Type B pancreatic cell (in vitro differentiated cells): ENCODE results near the gene SECISBP2. TPM values are rescaled to one million over a fixed set of nuclear protein-coding genes. Genes with fewer than 3 reads are reported as not detected.
"Not testable (repeated sequence)": the region's sequence is repeated elsewhere in the genome, so short reads cannot be mapped to it uniquely, and the experiment has no call there.

Experiments
- DNase-seq: peaks from one replicate; pipeline ENCODE4 v3.0.0; 2021; ENCODE audit warnings: mixed read lengths; ENCODE audit not compliant: unreplicated experiment; ENCODE audit errors: extremely low spot score
- H3K27ac Mint-ChIP-seq: 2 replicates; pipeline ENCODE4 v1.8.0; 2021; ENCODE audit warnings: mild to moderate bottlenecking, mixed read lengths
- H3K27me3 Mint-ChIP-seq: 2 replicates; pipeline ENCODE4 v1.8.0; 2021; ENCODE audit warnings: mixed read lengths
- H3K36me3 Mint-ChIP-seq: 2 replicates; pipeline ENCODE4 v1.8.0; 2021; ENCODE audit warnings: mixed read lengths
- H3K4me1 Mint-ChIP-seq: one replicate; pipeline ENCODE4 v1.8.0; 2021; ENCODE audit warnings: mixed read lengths; ENCODE audit not compliant: unreplicated experiment
- H3K4me3 Mint-ChIP-seq: 2 replicates; pipeline ENCODE4 v1.8.0; 2021; ENCODE audit warnings: mild to moderate bottlenecking, mixed read lengths
- H3K9me3 Mint-ChIP-seq: 2 replicates; pipeline ENCODE4 v1.8.0; 2021; ENCODE audit warnings: mixed read lengths
- total RNA-seq: library from RNA; stranded (reverse); gene quantifications from 2 replicates; pipeline ENCODE4 v1.2.1, GENCODE V29; 2021; ENCODE audit warnings: low replicate concordance
- TF ChIP-seq, protein P1 (sequence below): fragments of 200-600 bp; sonication (generic); conservative IDR thresholded peaks from 2 replicates; pipeline ENCODE4 v1.5.0; 2021; ENCODE audit warnings: antibody characterized with exemption, mild to moderate bottlenecking

SECISBP2 gene
- total RNA-seq, 1 donor from 2014 or later: 49.6 TPM

- H3K27me3 Mint-ChIP-seq: no peaks in the 10 kb centered on the region
- no peak overlapping the region for H3K27ac Mint-ChIP-seq
- DNase-seq: no peak
Measured at GRCh38 chr9:89277454-89277853, 40.8 kb upstream of the SECISBP2 start.

GRCh38 chr9:89278551-89278950, 39.7 kb upstream of the SECISBP2 start:
- TF ChIP-seq, protein P1, sequence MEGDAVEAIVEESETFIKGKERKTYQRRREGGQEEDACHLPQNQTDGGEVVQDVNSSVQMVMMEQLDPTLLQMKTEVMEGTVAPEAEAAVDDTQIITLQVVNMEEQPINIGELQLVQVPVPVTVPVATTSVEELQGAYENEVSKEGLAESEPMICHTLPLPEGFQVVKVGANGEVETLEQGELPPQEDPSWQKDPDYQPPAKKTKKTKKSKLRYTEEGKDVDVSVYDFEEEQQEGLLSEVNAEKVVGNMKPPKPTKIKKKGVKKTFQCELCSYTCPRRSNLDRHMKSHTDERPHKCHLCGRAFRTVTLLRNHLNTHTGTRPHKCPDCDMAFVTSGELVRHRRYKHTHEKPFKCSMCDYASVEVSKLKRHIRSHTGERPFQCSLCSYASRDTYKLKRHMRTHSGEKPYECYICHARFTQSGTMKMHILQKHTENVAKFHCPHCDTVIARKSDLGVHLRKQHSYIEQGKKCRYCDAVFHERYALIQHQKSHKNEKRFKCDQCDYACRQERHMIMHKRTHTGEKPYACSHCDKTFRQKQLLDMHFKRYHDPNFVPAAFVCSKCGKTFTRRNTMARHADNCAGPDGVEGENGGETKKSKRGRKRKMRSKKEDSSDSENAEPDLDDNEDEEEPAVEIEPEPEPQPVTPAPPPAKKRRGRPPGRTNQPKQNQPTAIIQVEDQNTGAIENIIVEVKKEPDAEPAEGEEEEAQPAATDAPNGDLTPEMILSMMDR: no peak
- Mint-ChIP-seq H3K4me3 (no peak overlapping the region), H3K9me3 (peaks cover 12% of the 10 kb centered on the region), H3K27me3 (no peaks in the 10 kb centered on the region), H3K27ac (no peak overlapping the region), H3K36me3 (peaks cover 8% of the 10 kb centered on the region), H3K4me1 (no peaks in the 10 kb centered on the region)
- DNase-seq: no peak

More at GRCh38 chr9:89277454-89277853, 40.8 kb upstream of the SECISBP2 start:
- Mint-ChIP-seq H3K36me3 (peaks cover 8% of the 10 kb centered on the region), H3K9me3 (peaks cover 12% of the 10 kb centered on the region), H3K4me3 (no peak overlapping the region), H3K4me1 (no peaks in the 10 kb centered on the region)
- TF ChIP-seq, protein P1: no peak

DNA sequence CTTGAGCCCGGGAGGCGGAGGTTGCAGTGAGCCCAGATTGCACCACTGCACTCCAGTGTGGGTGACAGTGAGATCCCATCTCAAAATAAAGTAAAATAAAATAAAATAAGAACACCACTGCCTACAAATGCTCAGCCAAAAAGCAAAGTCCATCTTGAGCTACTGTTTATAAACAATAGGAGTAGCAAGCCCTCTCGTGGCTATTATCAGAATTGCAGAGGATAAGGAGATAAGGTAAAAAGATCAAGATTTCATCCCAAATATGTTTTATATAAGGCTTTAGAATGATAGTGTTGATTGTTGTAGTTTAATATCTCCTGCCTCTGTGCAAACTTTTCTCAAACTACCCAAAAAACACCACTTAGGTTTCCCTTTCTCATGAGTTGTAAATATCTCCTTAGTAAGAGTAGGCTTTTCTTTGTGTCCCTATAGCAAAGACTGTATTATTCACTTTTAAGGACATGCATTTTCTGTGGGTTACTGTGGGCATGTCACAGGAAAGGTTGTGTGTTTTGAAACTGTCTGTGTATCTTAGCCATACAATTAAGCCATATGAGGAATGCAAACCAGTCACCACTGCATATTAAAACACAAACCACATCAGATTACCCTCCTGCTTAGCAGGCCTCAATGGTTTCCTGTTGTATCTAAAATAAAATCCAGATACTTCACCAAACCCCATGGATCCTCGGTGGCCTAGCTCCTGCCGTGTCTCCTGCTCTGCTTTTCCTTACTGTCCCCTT, 39.1 kb upstream of the SECISBP2 start:
- H3K4me3 Mint-ChIP-seq: no peak overlapping the region
- no peaks in the 10 kb centered on the region for H3K4me1 Mint-ChIP-seq
- no peak for DNase-seq
- peaks cover 3% of the 10 kb centered on the region for H3K36me3 Mint-ChIP-seq
- H3K27me3 Mint-ChIP-seq: no peaks in the 10 kb centered on the region
- TF ChIP-seq, protein P1: peak; percentile 90
- H3K27ac Mint-ChIP-seq: no peak overlapping the region
- H3K9me3 Mint-ChIP-seq: peaks cover 6% of the 10 kb centered on the region

DNA sequence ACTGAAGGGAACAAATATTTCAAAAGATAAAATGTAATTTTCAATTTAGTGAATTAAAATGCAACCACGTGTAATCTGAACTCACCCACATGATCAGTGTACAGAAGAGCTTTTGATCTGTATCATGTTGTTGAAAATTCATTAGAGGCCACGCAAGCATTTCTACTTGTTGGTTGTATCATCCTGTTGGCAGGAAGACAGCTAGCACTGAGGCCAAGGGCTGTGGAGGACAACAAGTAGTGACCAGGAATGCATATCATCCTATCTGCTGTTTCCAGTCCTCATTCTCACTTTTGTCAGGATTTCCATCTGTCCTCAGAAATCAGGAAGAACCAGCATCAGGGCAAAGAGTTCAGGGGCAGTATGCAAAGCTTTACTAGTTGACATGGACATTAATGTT, 37.2 kb upstream of the SECISBP2 start:
- Mint-ChIP-seq H3K4me1 (no peaks in the 10 kb centered on the region), H3K36me3 (no peaks in the 10 kb centered on the region), H3K27me3 (no peaks in the 10 kb centered on the region), H3K9me3 (peaks cover 6% of the 10 kb centered on the region), H3K4me3 (no peak overlapping the region), H3K27ac (no peak overlapping the region)
- TF ChIP-seq, protein P1: no peak
- DNase-seq: no peak

DNA sequence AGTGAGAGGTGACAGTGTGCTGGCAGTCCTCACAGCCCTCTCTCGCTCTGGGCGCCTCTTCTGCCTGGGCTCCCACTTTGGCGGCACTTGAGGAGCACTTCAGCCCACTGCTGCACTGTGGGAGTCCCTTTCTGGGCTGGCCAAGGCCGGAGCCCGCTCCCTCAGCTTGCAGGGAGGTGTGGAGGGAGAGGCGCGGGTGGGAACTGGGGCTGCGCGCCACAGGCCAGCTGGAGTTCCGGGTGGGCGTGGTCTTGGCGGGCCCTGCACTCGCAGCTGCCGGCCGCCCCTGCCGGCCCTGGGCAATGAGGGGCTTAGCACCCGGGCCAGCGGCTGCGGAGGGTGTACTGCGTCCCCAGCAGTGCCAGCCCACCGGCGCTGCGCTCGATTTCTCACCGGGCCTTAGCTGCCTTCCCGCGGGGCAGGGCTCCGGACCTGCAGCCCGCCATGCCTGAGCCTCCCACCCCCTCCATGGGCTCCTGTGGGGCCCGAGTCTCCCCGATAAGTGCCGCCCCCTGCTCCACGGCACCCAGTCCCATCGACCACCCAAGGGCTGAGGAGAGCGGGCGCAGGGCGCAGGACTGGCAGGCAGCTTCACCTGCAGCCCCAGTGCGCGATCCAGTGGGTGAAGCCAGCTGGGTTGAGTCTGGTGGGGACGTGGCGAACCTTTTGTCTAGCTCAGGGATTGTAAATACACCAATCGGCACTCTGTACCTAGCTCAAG, 35.9 kb upstream of the SECISBP2 start:
- H3K4me1 Mint-ChIP-seq, H3K4me3 Mint-ChIP-seq, H3K27ac Mint-ChIP-seq, H3K9me3 Mint-ChIP-seq, H3K36me3 Mint-ChIP-seq, DNase-seq, H3K27me3 Mint-ChIP-seq: not testable (repeated sequence)

DNA sequence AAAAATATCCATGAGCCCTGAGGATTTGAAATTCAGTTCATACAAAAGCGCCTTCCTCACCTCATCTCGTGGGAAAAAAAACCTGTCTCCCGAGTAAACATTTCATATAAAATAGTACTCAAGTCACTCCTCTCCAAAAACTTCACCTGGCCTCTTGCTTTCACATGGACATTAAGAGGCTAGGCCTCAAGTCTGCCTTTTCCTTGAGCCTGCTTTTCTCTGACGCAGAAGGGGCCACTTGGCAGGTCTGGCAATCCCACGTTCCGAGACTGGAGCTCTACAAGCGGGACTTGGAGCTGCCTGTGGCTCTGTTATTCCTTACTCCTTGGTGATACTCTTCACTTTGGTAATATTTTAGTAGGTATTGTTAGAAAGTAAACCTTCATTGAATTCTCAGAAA, 34.2 kb upstream of the SECISBP2 start:
- Mint-ChIP-seq H3K4me3 (no peak overlapping the region), H3K27ac (no peak overlapping the region), H3K36me3 (no peaks in the 10 kb centered on the region), H3K27me3 (no peaks in the 10 kb centered on the region), H3K9me3 (no peaks in the 10 kb centered on the region), H3K4me1 (no peaks in the 10 kb centered on the region)
- no peak for DNase-seq
- TF ChIP-seq, protein P1: no peak
